ENCODE results near the gene CNKSR3. TPM values are rescaled to one million over a fixed set of nuclear protein-coding genes. Genes with fewer than 3 reads are reported as not detected.

The CNKSR3 gene
- total RNA-seq, 6 donors from 2014 or later, result 2.1 to 14.3 (median 7.5) TPM

DNA sequence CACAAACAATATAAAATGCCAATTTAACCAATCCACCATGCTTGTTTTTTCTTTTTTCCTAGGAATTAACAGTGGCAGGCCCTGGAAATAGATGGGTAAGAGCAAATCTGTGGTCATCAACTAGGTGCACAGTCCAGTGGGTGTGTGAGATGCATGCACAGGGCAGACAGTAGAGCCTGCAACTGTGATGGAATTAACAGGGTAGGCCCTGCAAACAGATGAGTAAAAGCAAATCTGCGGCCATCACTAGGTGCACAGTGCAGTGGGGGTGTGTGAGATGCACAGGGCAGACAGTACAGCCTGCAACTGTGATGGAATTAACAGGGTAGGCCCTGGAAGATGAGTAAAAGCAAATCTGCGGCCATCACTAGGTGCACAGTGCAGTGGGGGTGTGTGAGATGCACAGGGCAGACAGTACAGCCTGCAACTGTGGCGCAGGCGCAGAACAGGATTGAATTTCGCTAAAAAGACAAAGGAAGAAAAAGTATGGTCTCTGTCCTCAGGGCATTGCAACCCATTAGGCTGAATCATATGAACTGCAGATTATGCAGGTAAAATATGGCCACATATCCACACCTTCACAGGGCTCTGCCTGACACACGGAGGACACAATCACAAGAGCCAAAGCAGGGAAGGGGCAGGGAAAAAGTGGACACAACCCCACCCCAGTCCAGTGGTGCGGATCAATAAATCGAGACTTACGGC is 112.8 kb downstream of the CNKSR3 start:
- WGBS, 2 donors, result 91 to 97% methylated on average over 9 of the region's 9 CpGs
- no peak for DNase-seq
- Histone ChIP-seq H3K36me3 (no peaks in the 10 kb centered on the region), H3K27me3 (no peaks in the 10 kb centered on the region), H3K4me3 (no peak overlapping the region), H3K27ac (no peak overlapping the region), H3K9me3 (no peaks in the 10 kb centered on the region), H3K4me1 (no peaks in the 10 kb centered on the region)
- no peak for TF ChIP-seq CTCF (IDR thresholded peaks at IDR 0.05)
- TF ChIP-seq POLR2A (IDR thresholded peaks at IDR 0.05), result no peak
- peak in 1 of 2 donors; percentile 57 for ATAC-seq (ENCODE audit: low FRiP score in 2 of 2)

DNA sequence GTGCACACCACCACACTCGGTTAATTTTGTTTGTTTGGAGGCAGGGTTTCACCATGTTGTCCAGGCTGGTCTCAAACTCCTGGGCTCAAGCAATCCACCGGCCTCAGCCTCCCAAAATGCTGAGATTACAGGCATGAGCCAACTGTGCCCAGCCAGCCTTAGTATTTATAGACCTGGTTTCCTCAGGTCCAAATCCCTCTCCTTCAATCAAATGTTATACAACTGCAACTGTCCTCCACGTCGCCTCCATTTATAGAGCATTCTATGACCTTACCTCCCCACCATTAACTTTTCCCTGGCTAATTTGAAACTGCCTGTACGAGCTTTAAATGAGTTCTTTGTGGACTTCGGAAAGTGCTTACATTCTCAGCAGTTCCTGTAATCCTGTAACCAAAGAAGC is 114.6 kb downstream of the CNKSR3 start:
- 93 to 94% methylated on average over 6 of the region's 6 CpGs for WGBS, 2 donors
- no peaks in the 10 kb centered on the region for H3K9me3 ChIP-seq

DNA sequence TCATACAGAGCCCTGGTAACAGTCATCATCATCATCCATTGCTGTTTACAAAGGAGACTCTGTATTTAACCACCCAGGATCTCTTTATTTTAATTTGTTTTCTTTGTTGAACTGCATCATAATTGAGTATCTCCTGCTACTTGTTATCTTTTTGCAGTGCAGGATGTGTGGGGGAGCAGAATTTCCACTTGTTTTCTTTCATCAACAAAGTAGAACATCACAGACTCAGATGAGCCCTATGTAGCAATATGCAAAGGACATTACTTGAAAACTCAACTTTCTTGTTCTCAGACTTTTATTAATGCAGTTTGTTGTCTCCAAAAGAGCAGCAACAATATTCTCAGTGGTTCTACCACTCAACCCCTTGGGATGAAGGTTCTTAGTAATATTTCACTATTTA is 115.2 kb downstream of the CNKSR3 start:
- H3K4me1 ChIP-seq, result no peaks in the 10 kb centered on the region
- TF ChIP-seq CTCF (IDR thresholded peaks at IDR 0.05) (no peak), POLR2A (IDR thresholded peaks at IDR 0.05) (no peak), EP300 (IDR thresholded peaks at IDR 0.05) (no peak), POLR2AphosphoS5 (IDR thresholded peaks at IDR 0.05) (no peak)
- no peak overlapping the region for H3K27ac ChIP-seq
- no peak for ATAC-seq (ENCODE audit: low FRiP score in 2 of 2)
- no peaks in the 10 kb centered on the region for H3K9me3 ChIP-seq
- no peaks in the 10 kb centered on the region for H3K27me3 ChIP-seq
- no peak overlapping the region for H3K4me3 ChIP-seq
- H3K36me3 ChIP-seq, result no peaks in the 10 kb centered on the region
- DNase-seq, result no peak

More for the DNA sequence above, 114.6 kb downstream of the CNKSR3 start:
- Histone ChIP-seq H3K4me1 (no peaks in the 10 kb centered on the region), H3K4me3 (no peak overlapping the region), H3K36me3 (no peaks in the 10 kb centered on the region), H3K27ac (no peak overlapping the region), H3K27me3 (no peaks in the 10 kb centered on the region)
- DNase-seq (no peak), ATAC-seq (ENCODE audit: low FRiP score in 2 of 2) (no peak)
- TF ChIP-seq POLR2AphosphoS5 (IDR thresholded peaks at IDR 0.05), result no peak
- TF ChIP-seq EP300 (IDR thresholded peaks at IDR 0.05), result no peak
- no peak for TF ChIP-seq CTCF (IDR thresholded peaks at IDR 0.05)
- no peak for TF ChIP-seq POLR2A (IDR thresholded peaks at IDR 0.05)

DNA sequence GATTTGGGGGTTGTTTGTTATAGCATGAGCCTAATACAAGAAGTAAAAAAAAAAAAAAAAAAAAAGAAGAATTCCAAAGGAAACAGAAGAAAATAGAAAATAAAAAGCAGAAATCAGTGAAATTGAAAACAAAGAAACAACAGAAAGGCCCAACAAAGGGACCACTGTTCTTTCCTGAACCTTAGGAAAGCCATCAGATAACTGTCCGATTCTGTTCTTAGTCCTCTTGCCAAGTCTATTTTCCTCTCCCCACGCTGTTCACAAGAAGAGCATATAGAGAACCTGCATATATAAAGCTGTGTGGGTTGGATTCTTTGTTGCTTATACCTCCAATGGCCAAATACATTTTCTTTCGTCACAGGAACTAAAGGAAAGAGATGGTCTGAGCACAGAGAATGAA is 115.9 kb downstream of the CNKSR3 start:
- no peak for TF ChIP-seq EP300 (IDR thresholded peaks at IDR 0.05)
- no peak for TF ChIP-seq POLR2AphosphoS5 (IDR thresholded peaks at IDR 0.05)
- TF ChIP-seq CTCF (IDR thresholded peaks at IDR 0.05), result no peak
- no peak for TF ChIP-seq POLR2A (IDR thresholded peaks at IDR 0.05)
- 77 to 84% methylated on average over 3 of the region's 3 CpGs for WGBS, 2 donors
- H3K36me3 ChIP-seq, result no peaks in the 10 kb centered on the region
- ATAC-seq (ENCODE audit: low FRiP score in 2 of 2) (no peak), DNase-seq (no peak)
- H3K4me3 ChIP-seq, result no peak overlapping the region
- H3K27ac ChIP-seq, result no peak overlapping the region
- H3K4me1 ChIP-seq, result no peaks in the 10 kb centered on the region
- H3K9me3 ChIP-seq, result no peaks in the 10 kb centered on the region
- no peaks in the 10 kb centered on the region for H3K27me3 ChIP-seq

- TF ChIP-seq CTCF (IDR thresholded peaks at IDR 0.05) (no peak), EP300 (IDR thresholded peaks at IDR 0.05) (no peak), POLR2A (IDR thresholded peaks at IDR 0.05) (no peak), POLR2AphosphoS5 (IDR thresholded peaks at IDR 0.05) (no peak)
- H3K36me3 ChIP-seq, result no peaks in the 10 kb centered on the region
- DNase-seq, result no peak
- no peak for ATAC-seq (ENCODE audit: low FRiP score in 2 of 2)
- no peaks in the 10 kb centered on the region for H3K27me3 ChIP-seq
- 88 to 89% methylated on average over 1 of the region's 1 CpG for WGBS, 2 donors
- no peak overlapping the region for H3K4me3 ChIP-seq
- no peaks in the 10 kb centered on the region for H3K4me1 ChIP-seq
- no peak overlapping the region for H3K27ac ChIP-seq
- H3K9me3 ChIP-seq, result no peaks in the 10 kb centered on the region
These were observed 120.5 kb downstream of the CNKSR3 start for GRCh38 chr6:154390034-154390433.
